Fibroblast of pulmonary artery (primary cell): ENCODE data around the gene OR2L2.

Experiments
- DNase-seq: peaks from one replicate; pipeline ENCODE4 v3.0.0-alpha.2; 2010; ENCODE audit warnings: low read depth
- H3K4me3 ChIP-seq: replicated peaks from 2 replicates; pipeline ENCODE4 v1.5.1; 2011; ENCODE audit warnings: low read depth, mild to moderate bottlenecking, control low read depth, low read length, moderate library complexity
- TF ChIP-seq, protein P1 (sequence below): IDR thresholded peaks from 2 replicates; pipeline ENCODE4 v1.5.1; 2011; ENCODE audit warnings: mild to moderate bottlenecking, control low read depth, low read length, inconsistent platforms; ENCODE audit errors: missing control alignments

OR2L2 gene, protein sequence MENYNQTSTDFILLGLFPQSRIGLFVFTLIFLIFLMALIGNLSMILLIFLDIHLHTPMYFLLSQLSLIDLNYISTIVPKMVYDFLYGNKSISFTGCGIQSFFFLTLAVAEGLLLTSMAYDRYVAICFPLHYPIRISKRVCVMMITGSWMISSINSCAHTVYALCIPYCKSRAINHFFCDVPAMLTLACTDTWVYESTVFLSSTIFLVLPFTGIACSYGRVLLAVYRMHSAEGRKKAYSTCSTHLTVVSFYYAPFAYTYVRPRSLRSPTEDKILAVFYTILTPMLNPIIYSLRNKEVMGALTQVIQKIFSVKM

DNA sequence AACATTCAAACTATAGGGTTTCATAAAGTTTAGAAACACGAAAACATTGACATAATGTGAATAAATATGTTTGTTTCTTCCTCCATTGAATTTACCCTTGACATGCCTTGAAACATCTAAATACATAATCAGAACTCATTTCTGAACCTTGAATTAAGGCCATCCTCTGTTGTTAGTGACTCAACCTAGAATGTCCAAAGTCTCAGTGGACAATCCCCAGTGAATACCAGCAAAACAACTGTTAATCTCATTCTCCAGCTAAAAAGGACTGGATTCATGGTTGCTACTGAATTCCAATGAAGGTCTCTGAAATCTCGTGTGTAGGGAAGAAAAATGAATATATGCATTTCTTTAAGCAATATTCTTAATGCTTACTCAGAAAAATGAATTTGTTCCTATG lies at the start of gene OR2L2:
Gene OR2L2 (plus strand): TSS at position 301 of the 400 bp plus-strand sequence. CDS start 8,198 bp downstream, outside the sequence.
- no peak for DNase-seq
- H3K4me3 ChIP-seq = no peak within 1 kb of the TSS
- TF ChIP-seq, protein P1, sequence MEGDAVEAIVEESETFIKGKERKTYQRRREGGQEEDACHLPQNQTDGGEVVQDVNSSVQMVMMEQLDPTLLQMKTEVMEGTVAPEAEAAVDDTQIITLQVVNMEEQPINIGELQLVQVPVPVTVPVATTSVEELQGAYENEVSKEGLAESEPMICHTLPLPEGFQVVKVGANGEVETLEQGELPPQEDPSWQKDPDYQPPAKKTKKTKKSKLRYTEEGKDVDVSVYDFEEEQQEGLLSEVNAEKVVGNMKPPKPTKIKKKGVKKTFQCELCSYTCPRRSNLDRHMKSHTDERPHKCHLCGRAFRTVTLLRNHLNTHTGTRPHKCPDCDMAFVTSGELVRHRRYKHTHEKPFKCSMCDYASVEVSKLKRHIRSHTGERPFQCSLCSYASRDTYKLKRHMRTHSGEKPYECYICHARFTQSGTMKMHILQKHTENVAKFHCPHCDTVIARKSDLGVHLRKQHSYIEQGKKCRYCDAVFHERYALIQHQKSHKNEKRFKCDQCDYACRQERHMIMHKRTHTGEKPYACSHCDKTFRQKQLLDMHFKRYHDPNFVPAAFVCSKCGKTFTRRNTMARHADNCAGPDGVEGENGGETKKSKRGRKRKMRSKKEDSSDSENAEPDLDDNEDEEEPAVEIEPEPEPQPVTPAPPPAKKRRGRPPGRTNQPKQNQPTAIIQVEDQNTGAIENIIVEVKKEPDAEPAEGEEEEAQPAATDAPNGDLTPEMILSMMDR = no peak

DNA sequence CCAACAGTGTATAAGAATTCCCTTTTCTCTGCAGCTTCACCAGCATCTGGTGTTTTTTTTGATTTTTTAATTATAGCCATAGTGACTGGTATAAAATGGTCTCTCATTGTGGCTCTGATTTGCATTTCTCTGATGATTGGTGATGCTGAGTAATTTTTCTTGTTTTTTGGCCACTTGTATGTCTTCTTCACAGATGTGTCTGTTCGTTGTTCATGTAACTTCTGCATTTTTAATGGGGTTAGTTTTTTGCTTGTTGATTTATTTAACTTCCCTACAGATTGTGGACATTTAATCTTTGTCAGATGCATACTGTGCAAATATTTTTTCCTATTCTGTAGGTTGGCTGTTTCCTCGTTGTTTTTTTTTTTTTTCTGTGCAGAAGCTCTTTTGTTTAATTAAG lies 36.9 kb upstream of the OR2L2 start:
- no peak for DNase-seq
- no peak overlapping the region for H3K4me3 ChIP-seq
- TF ChIP-seq, protein P1 = no peak

DNA sequence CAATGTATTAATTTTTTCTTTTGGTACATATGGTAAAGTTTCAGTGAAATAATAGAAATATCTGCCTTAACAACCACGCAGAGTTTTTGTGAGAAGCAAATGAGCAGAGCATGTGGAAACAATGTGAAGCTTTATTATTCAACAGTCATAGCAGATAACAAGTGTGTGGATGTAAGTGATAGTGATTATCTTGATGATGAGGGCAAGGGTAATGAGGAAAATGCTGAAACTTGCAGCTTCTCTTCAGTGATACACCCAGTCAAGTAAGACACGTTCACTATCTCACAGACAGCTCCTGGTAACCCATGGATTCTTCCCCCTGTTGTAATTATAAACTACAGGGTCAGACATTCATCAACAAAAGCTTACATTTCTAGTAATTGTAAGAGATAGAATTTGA lies 31.1 kb upstream of the OR2L2 start:
- TF ChIP-seq, protein P1 = no peak
- DNase-seq = no peak

DNA sequence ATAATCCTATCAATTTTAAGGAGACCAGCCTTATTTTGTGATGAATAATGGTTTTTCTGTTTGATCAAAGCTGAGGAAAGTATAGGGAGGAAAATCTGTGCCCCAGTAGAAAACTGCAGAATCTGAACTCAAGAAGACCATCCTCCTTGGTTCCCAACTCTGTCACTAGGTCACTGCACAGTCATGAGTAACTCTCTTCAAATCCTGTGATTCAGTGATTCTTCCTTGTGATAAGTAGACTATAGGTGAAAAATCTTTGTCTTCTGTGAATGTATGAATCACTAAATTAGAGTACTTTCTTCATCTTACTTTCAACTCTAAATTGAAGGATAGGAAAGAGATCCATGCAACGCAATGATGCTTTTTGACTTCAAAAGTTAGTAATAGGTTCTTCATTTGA lies 29.7 kb upstream of the OR2L2 start:
- TF ChIP-seq, protein P1 = no peak
- H3K4me3 ChIP-seq = no peak overlapping the region
- DNase-seq = no peak

More for the DNA sequence above, 31.1 kb upstream of the OR2L2 start:
- no peak overlapping the region for H3K4me3 ChIP-seq

DNA sequence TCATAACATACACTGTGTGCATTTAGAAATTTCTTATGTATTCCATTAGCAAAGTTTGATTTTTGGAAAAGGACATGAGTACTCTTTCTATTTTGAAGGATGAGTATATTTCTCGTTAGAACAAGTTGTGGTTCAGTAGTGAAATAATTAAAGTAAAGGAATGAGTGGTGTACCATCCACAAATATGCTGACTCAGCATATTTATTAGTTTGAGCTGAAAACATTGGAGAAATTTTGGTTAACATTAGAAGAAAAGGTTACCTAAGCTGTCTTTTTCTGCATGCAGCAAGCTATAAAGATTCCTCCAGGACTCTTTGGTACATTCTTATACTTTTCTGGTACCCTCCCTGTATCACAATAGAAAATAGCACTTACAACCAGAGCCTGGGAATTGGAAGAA lies 22.1 kb upstream of the OR2L2 start:
- TF ChIP-seq, protein P1 = no peak
- DNase-seq = no peak
- no peak overlapping the region for H3K4me3 ChIP-seq

DNA sequence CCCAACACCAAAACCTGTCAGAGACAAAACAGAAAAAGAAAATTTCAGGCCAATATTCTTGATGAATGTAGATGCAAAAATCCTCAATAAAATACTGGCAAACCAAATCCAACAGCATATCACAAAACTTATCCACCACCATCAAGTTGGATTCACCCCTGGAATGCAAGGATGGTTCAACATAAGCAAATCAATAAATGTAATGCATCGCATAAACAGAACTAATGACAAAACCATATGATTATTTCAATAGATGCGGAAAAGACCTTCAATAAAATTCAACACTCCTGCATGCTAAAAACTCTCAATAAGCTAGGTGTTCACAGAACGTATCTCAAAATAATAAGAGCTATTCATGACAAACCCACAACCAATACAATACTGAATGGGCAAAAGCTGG lies 20.2 kb upstream of the OR2L2 start:
- TF ChIP-seq, protein P1 = no peak
- no peak for DNase-seq
- no peak overlapping the region for H3K4me3 ChIP-seq

DNA sequence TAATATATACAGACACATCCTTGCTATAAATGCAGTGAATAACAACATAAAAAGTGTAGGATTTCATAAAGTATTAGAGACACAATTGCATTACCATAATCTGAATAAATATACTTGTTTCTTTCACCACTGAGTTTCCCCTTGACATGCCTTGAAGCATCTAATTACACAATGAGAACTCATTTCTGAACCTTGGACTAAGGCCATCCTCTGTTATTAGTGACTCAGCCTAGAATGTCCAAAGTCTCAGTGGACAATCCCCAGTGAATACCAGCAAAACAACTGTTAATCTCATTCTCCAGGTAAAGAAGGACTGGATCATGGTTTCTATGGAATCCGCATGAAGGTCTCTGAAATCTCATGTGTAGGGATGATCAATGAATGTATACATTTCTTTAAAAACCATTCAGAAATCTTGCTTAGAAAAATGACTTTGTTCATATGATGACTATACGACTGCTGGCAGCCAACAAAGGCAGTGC lies 16.6 kb upstream of the OR2L2 start, which contains the start of gene OR2L5:
Gene OR2L5 (plus strand): TSS at position 432 of the 482 bp plus-strand sequence. CDS start 8,288 bp downstream, outside the sequence.
- H3K4me3 ChIP-seq = no peak within 1 kb of the TSS
- TF ChIP-seq, protein P1 = no peak
- DNase-seq = no peak
